ENCODE results near the gene HMGCS1. TPM values are rescaled to one million over a fixed set of nuclear protein-coding genes. Genes with fewer than 3 reads are reported as not detected.

HMGCS1 gene
- total RNA-seq, 1 donor from 2014 or later: 68.0 TPM

GRCh38 chr5:43279548-43280274 is 33.5 kb downstream of the HMGCS1 start:
- H3K36me3 ChIP-seq: no peaks in the 10 kb centered on the region
- DNase-seq (ENCODE audit: extremely low spot score in 2 of 2): no peak
- H3K9me3 ChIP-seq: no peaks in the 10 kb centered on the region
- no peak overlapping the region for H3K4me3 ChIP-seq
- TF ChIP-seq POLR2AphosphoS5 (IDR thresholded peaks at IDR 0.05; ENCODE audit: insufficient read depth in 1 of 2, low read depth in 1 of 2) (no peak), POLR2A (IDR thresholded peaks at IDR 0.05) (no peak), CTCF (IDR thresholded peaks at IDR 0.05) (no peak)
- no peaks in the 10 kb centered on the region for H3K4me1 ChIP-seq
- intact Hi-C loops (cut with DNase I): no loop called here
- H3K27me3 ChIP-seq: no peaks in the 10 kb centered on the region
- no peak overlapping the region for H3K27ac ChIP-seq

- Histone ChIP-seq H3K9me3 (no peaks in the 10 kb centered on the region), H3K4me1 (peaks cover 11% of the 10 kb centered on the region), H3K4me3 (no peak overlapping the region), H3K27me3 (no peaks in the 10 kb centered on the region), H3K36me3 (no peaks in the 10 kb centered on the region), H3K27ac (no peak overlapping the region)
- intact Hi-C loops (cut with DNase I): no loop called here
- no peak for DNase-seq (ENCODE audit: extremely low spot score in 2 of 2)
- TF ChIP-seq POLR2AphosphoS5 (IDR thresholded peaks at IDR 0.05; ENCODE audit: insufficient read depth in 1 of 2, low read depth in 1 of 2): no peak
Measured at GRCh38 chr5:43275391-43275790, 37.8 kb downstream of the HMGCS1 start.

GRCh38 chr5:43274435-43275114 is 38.6 kb downstream of the HMGCS1 start:
- no peaks in the 10 kb centered on the region for H3K27me3 ChIP-seq
- no peak for TF ChIP-seq POLR2AphosphoS5 (IDR thresholded peaks at IDR 0.05; ENCODE audit: insufficient read depth in 1 of 2, low read depth in 1 of 2)
- no peak for TF ChIP-seq POLR2A (IDR thresholded peaks at IDR 0.05)
- no peak for TF ChIP-seq CTCF (IDR thresholded peaks at IDR 0.05)
- intact Hi-C loops (cut with DNase I): no loop called here
- no peaks in the 10 kb centered on the region for H3K36me3 ChIP-seq
- H3K9me3 ChIP-seq: no peaks in the 10 kb centered on the region
- H3K4me1 ChIP-seq: peaks cover 11% of the 10 kb centered on the region
- no peak for DNase-seq (ENCODE audit: extremely low spot score in 2 of 2)
- no peak overlapping the region for H3K4me3 ChIP-seq
- no peak overlapping the region for H3K27ac ChIP-seq

GRCh38 chr5:43273552-43273951 is 39.7 kb downstream of the HMGCS1 start:
- DNase-seq (ENCODE audit: extremely low spot score in 2 of 2): no peak
- TF ChIP-seq POLR2A (IDR thresholded peaks at IDR 0.05) (no peak), CTCF (IDR thresholded peaks at IDR 0.05) (no peak), POLR2AphosphoS5 (IDR thresholded peaks at IDR 0.05; ENCODE audit: insufficient read depth in 1 of 2, low read depth in 1 of 2) (no peak)
- no peaks in the 10 kb centered on the region for H3K27me3 ChIP-seq
- H3K36me3 ChIP-seq: no peaks in the 10 kb centered on the region
- peaks cover 11% of the 10 kb centered on the region for H3K4me1 ChIP-seq
- no peak overlapping the region for H3K4me3 ChIP-seq
- no peaks in the 10 kb centered on the region for H3K9me3 ChIP-seq
- intact Hi-C loops (cut with DNase I): no loop called here
- H3K27ac ChIP-seq: no peak overlapping the region

GRCh38 chr5:43270645-43271044 is 42.6 kb downstream of the HMGCS1 start:
- DNase-seq (ENCODE audit: extremely low spot score in 2 of 2): no peak
- H3K36me3 ChIP-seq: no peaks in the 10 kb centered on the region
- intact Hi-C loops (cut with DNase I): no loop called here
- TF ChIP-seq POLR2A (IDR thresholded peaks at IDR 0.05): no peak
- TF ChIP-seq POLR2AphosphoS5 (IDR thresholded peaks at IDR 0.05; ENCODE audit: insufficient read depth in 1 of 2, low read depth in 1 of 2): no peak
- no peak for TF ChIP-seq CTCF (IDR thresholded peaks at IDR 0.05)
- H3K27ac ChIP-seq: no peak overlapping the region
- H3K4me1 ChIP-seq: peaks cover 11% of the 10 kb centered on the region
- no peaks in the 10 kb centered on the region for H3K27me3 ChIP-seq
- H3K9me3 ChIP-seq: no peaks in the 10 kb centered on the region
- H3K4me3 ChIP-seq: no peak overlapping the region

Measured in vagina (tissue), 2 donors.